Calu3 (cell line): ENCODE data around the gene PDE6B. TPM values are rescaled to one million over a fixed set of nuclear protein-coding genes. Genes with fewer than 3 reads are reported as not detected.

Source experiments
- BruUV-seq: library from RNA; stranded (reverse); fragments of 400-500 nt; replicated peaks from 2 replicates; lab custom pipeline; 2021; lab: Mats Ljungman, UMichigan
- CTCF ChIA-PET: fragments of 300-600 bp; sonication (Branson Sonifier 250); formaldehyde crosslinking; loops from one replicate; lab custom pipeline; 2022; ENCODE audit warnings: antibody characterized with exemption; lab: Charles Lee
- DNase-seq: peaks from one replicate; pipeline ENCODE4 v3.0.0; 2022
- H3K27ac Mint-ChIP-seq: one replicate; pipeline ENCODE4 v1.8.0; 2022; ENCODE audit warnings: mixed read lengths; ENCODE audit not compliant: unreplicated experiment
- H3K27me3 Mint-ChIP-seq: one replicate; pipeline ENCODE4 v1.8.0; 2022; ENCODE audit warnings: mixed read lengths; ENCODE audit not compliant: unreplicated experiment
- H3K36me3 Mint-ChIP-seq: one replicate; pipeline ENCODE4 v1.8.0; 2022; ENCODE audit warnings: mild to moderate bottlenecking, moderate library complexity, mixed read lengths; ENCODE audit not compliant: insufficient read depth, unreplicated experiment
- H3K4me1 Mint-ChIP-seq: one replicate; pipeline ENCODE4 v1.8.0; 2022; ENCODE audit warnings: mild to moderate bottlenecking, low read depth, mixed read lengths; ENCODE audit not compliant: unreplicated experiment
- H3K4me3 Mint-ChIP-seq: one replicate; pipeline ENCODE4 v1.8.0; 2022; ENCODE audit warnings: mild to moderate bottlenecking, low read depth, moderate library complexity, mixed read lengths; ENCODE audit not compliant: unreplicated experiment
- H3K9me3 Mint-ChIP-seq: one replicate; pipeline ENCODE4 v1.8.0; 2022; ENCODE audit warnings: low read depth, mixed read lengths; ENCODE audit not compliant: unreplicated experiment
- intact Hi-C: fragments of 100-400 bp; cut with micrococcal nuclease; formaldehyde crosslinking; loops from one replicate; pipeline ENCODE4 v1.10.0; 2022; ENCODE audit not compliant: unreplicated experiment
- total RNA-seq: library from RNA; stranded (reverse); gene quantifications from 2 replicates; pipeline ENCODE4 v1.2.3, GENCODE V29; 2022
- TF ChIP-seq, protein P1 (sequence below): fragments of 200-600 bp; IDR thresholded peaks from one replicate; pipeline ENCODE4 v1.8.0; 2022; ENCODE audit warnings: antibody characterized with exemption; ENCODE audit not compliant: unreplicated experiment

Gene PDE6B
- total RNA-seq, 1 experiment from 2014 or later = not detected

DNA sequence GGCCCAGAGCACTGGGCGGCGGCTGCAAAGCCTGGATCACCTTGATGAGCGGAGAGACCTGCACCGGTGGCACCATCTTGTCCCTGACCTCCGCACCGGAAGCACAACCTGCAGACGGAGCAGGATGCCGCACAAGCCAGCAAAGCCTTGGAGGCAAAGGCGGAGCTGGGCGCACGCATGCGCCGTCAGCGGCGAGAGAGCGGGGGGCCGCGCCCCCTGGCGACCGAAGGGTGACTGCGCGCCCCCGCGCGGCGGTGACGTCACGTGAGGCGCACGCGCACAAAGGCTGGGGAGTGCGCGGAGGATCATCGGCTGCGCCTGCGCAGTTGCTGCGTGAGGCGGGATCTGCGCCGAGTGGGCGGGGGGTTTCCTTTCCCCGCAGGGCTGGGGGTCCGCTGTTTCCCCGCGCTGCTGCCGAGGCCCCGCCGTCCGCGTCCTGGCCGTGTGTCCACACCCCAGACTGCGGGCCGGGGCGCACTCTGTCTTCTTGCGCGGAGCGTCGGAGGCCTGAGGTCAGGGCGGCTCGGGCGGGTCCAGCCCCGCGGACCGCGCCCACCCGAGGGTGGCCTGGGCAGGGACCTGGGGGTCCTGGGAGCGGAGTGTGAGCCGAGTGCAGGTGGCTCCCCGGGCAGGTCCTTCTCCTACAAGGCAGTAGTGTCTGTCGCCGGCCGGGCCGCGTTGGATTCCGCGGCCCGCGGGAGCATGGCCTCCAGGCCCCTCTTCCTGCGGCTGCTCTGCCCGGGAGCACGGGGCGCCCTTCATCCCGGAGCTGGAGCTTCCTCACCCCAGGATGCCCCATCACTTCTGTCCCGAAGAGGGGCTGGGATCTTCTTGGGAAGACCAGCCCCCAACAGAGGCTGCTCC lies 49.0 kb downstream of the PDE6B start, which contains the start of the genes ATP5ME and MYL5:
Gene ATP5ME, minus strand, starts transcription at position 105 of the 864 bp plus-strand sequence. Its CDS starts 29 bp downstream, at position 76.
Gene MYL5, plus strand, starts transcription at position 371 of the 864 bp plus-strand sequence. CDS start 3,485 bp downstream, outside the sequence.
- peaks cover 17% of the 10 kb centered on the region for H3K4me1 Mint-ChIP-seq
- intact Hi-C loops = no loop called here
- peaks cover 57% of the 10 kb centered on the region for H3K36me3 Mint-ChIP-seq
- CTCF ChIA-PET = interaction anchor here (0.6 kb wide), 1 partner anchor 984 kb away, joined by 3 read pairs; no protein-coding TSS in a partner anchor
- H3K27ac Mint-ChIP-seq = peak within 1 kb of the TSS; percentile 47
- H3K4me3 Mint-ChIP-seq = peak within 1 kb of the TSS; percentile 73
- no peaks in the 10 kb centered on the region for H3K27me3 Mint-ChIP-seq
- TF ChIP-seq, protein P1, sequence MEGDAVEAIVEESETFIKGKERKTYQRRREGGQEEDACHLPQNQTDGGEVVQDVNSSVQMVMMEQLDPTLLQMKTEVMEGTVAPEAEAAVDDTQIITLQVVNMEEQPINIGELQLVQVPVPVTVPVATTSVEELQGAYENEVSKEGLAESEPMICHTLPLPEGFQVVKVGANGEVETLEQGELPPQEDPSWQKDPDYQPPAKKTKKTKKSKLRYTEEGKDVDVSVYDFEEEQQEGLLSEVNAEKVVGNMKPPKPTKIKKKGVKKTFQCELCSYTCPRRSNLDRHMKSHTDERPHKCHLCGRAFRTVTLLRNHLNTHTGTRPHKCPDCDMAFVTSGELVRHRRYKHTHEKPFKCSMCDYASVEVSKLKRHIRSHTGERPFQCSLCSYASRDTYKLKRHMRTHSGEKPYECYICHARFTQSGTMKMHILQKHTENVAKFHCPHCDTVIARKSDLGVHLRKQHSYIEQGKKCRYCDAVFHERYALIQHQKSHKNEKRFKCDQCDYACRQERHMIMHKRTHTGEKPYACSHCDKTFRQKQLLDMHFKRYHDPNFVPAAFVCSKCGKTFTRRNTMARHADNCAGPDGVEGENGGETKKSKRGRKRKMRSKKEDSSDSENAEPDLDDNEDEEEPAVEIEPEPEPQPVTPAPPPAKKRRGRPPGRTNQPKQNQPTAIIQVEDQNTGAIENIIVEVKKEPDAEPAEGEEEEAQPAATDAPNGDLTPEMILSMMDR = peak; percentile 70
- peak; percentile 91 for DNase-seq
- BruUV-seq = no TSS peak
- H3K9me3 Mint-ChIP-seq = no peaks in the 10 kb centered on the region

- Mint-ChIP-seq H3K27me3 (no peaks in the 10 kb centered on the region), H3K4me3 (peak overlapping the region; percentile 73), H3K4me1 (peaks cover 17% of the 10 kb centered on the region), H3K27ac (peak overlapping the region; percentile 36), H3K36me3 (peaks cover 59% of the 10 kb centered on the region), H3K9me3 (no peaks in the 10 kb centered on the region)
- no peak for DNase-seq
- CTCF ChIA-PET = interaction anchor here (0.7 kb wide), 1 partner anchor 119 kb away, joined by 3 read pairs; no protein-coding TSS in a partner anchor
- TF ChIP-seq, protein P1 = no peak
- BruUV-seq = no TSS peak
- intact Hi-C loops = no loop called here
Observed at GRCh38 chr4:675036-675882, 49.9 kb downstream of the PDE6B start.

GRCh38 chr4:675980-676870 lies 50.9 kb downstream of the PDE6B start:
- no peak for DNase-seq
- H3K36me3 Mint-ChIP-seq = peaks cover 65% of the 10 kb centered on the region
- no peak overlapping the region for H3K27ac Mint-ChIP-seq
- H3K27me3 Mint-ChIP-seq = no peaks in the 10 kb centered on the region
- CTCF ChIA-PET = interaction anchor here (0.7 kb wide), 1 partner anchor 118 kb away, joined by 3 read pairs; no protein-coding TSS in a partner anchor
- BruUV-seq = no TSS peak
- no peak overlapping the region for H3K4me3 Mint-ChIP-seq
- H3K9me3 Mint-ChIP-seq = no peaks in the 10 kb centered on the region
- intact Hi-C loops = no loop called here
- peaks cover 17% of the 10 kb centered on the region for H3K4me1 Mint-ChIP-seq
- TF ChIP-seq, protein P1 = no peak
